Aorta (tissue), 5 donors: ENCODE measurements around the gene DHX32. TPM values are rescaled to one million over a fixed set of nuclear protein-coding genes. Genes with fewer than 3 reads are reported as not detected.
"Not testable (repeated sequence)": the region's sequence is repeated elsewhere in the genome, so short reads cannot be mapped to it uniquely, and the experiment has no call there.

Source experiments
- ATAC-seq: fragments of 200-7000 bp; cut with Tn5 transposase; one replicate; pipeline ENCODE4 v1.9.1; 2022; ENCODE audit warnings: moderate library complexity; ENCODE audit not compliant: low FRiP score
- DNase-seq, 2 donors: peaks; one replicate each; pipeline ENCODE4 v3.0.0-alpha.2; 2020
- H3K27ac ChIP-seq, 2 donors: one replicate each; pipeline ENCODE4 v1.5.1; 2013; ENCODE audit warnings: low read length in 2 of 2, mild to moderate bottlenecking in 2 of 2, moderate library complexity in 2 of 2, control low read depth in 1 of 2, inconsistent platforms in 1 of 2, low read depth in 1 of 2
- H3K27me3 ChIP-seq, 2 donors: one replicate each; pipeline ENCODE4 v1.6.1; 2013; ENCODE audit warnings: control low read depth in 1 of 2, low read length in 1 of 2, mild to moderate bottlenecking in 1 of 2, moderate library complexity in 1 of 2; ENCODE audit not compliant: insufficient read depth in 2 of 2, control insufficient read depth in 1 of 2
- H3K36me3 ChIP-seq, 2 donors: one replicate each; pipeline ENCODE4 v1.6.1; 2013; ENCODE audit warnings: control low read depth in 1 of 2, low read length in 1 of 2, mild to moderate bottlenecking in 1 of 2; ENCODE audit not compliant: insufficient read depth in 2 of 2, control insufficient read depth in 1 of 2
- H3K4me1 ChIP-seq, 2 donors: one replicate each; pipeline ENCODE4 v1.6.1; 2013; ENCODE audit warnings: low read length in 2 of 2, control low read depth in 1 of 2, mild to moderate bottlenecking in 1 of 2, moderate library complexity in 1 of 2; ENCODE audit not compliant: insufficient read depth in 2 of 2, control insufficient read depth in 1 of 2
- H3K4me3 ChIP-seq, 2 donors: one replicate each; pipeline ENCODE4 v1.5.1; 2013; ENCODE audit warnings: low read length in 2 of 2, control low read depth in 1 of 2, mild to moderate bottlenecking in 1 of 2
- H3K9me3 ChIP-seq: one replicate; pipeline ENCODE4 v1.6.1; 2013; ENCODE audit warnings: mild to moderate bottlenecking, low read length; ENCODE audit not compliant: control insufficient read depth
- WGBS, 2 donors: extraction: QIAGEN DNeasy Blood & Tissue Kit; methylation state at CpG; one replicate each; pipeline ENCODE4 v1.1.7; 2013; 5-methylcytosine and 5-hydroxymethylcytosine counted together
- intact Hi-C, 2 donors: fragments of 100-400 bp; cut with DNase I; formaldehyde crosslinking; loops; one replicate each; pipeline versions ENCODE4 v1.14.2 to v1.15.0; 2022
- long read RNA-seq, 2 donors: library from polyadenylated mRNA; unstranded; transcript quantifications; one replicate each; pipeline ENCODE4 v2.0.0, GENCODE V29; 2020 to 2021
- polyA plus RNA-seq, 2 donors: library from polyadenylated mRNA; stranded (reverse); fragments of 200-250 nt; gene quantifications; one replicate each; pipeline ENCODE4 v1.2.3, GENCODE V29; 2013
- total RNA-seq, 2 donors: library from RNA; stranded (reverse); fragmentation: NEBNext Ultra II Directional; extraction: Animal tissue kit (Norgen Biotek cat#: 25700); gene quantifications; one replicate each; pipeline ENCODE4 v1.2.1, GENCODE V29; 2021
- donor health status: healthy with polysubstance abuse.
- donor health status: Bipolar disorder and iron deficiency.
- donor health status: DM: no; HTN: no; CAD: no.
- donor health status: DM: no; HTN: no; CAD: no.
- donor health status: DM: yes; HTN: yes; CAD: no.

The DHX32 gene, protein sequence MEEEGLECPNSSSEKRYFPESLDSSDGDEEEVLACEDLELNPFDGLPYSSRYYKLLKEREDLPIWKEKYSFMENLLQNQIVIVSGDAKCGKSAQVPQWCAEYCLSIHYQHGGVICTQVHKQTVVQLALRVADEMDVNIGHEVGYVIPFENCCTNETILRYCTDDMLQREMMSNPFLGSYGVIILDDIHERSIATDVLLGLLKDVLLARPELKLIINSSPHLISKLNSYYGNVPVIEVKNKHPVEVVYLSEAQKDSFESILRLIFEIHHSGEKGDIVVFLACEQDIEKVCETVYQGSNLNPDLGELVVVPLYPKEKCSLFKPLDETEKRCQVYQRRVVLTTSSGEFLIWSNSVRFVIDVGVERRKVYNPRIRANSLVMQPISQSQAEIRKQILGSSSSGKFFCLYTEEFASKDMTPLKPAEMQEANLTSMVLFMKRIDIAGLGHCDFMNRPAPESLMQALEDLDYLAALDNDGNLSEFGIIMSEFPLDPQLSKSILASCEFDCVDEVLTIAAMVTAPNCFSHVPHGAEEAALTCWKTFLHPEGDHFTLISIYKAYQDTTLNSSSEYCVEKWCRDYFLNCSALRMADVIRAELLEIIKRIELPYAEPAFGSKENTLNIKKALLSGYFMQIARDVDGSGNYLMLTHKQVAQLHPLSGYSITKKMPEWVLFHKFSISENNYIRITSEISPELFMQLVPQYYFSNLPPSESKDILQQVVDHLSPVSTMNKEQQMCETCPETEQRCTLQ
- total RNA-seq (10 to 100 TPM; 21.2 to 22.6 TPM), polyA plus RNA-seq (10 to 100 TPM in 1 of 2 donors, 1 to 10 TPM in 1; 9.5 to 10.7 TPM)
- long read RNA-seq, donor 1, partial matches to known transcripts = 1 of 10 reads
- long read RNA-seq, donor 1, other reads (novel, unspliced or antisense) = 9 of 10 reads
- long read RNA-seq, donor 2, partial matches to known transcripts = 6 of 29 reads
- long read RNA-seq, donor 2, other reads (novel, unspliced or antisense) = 23 of 29 reads

DNA sequence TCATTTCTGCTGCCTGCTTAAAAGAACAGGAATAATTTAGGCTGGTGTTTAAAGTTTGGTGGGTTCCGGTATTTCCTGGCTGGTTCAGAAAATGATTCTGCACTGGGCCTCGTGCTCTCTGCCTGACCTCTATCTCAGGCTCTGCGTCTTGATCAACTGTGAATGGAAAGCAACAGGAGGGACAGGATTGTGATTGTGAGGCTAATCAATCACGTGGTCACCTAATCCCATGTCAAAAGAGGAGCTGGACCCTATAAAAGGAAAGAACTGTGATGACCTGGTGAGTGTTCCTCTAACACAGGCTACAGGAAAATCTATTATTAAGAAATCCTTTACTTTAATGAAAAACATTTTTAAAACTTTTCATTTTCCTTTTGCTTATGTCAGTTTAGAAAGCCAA, at the start of gene DHX32:
DHX32 (minus strand) TSS at position 101 of the 400 bp plus-strand sequence. CDS start 468 bp downstream, outside the sequence.
- H3K9me3 ChIP-seq = peaks cover 1% of the 10 kb centered on the region
- DNase-seq (no peak), ATAC-seq (no peak)
- no peaks in the 10 kb centered on the region for H3K4me1 ChIP-seq
- no peak within 1 kb of the TSS for H3K27ac ChIP-seq
- WGBS, 2 donors = 71 to 82% methylated on average over 4 of the region's 4 CpGs
- peaks cover 0 to 2% of the 10 kb centered on the region in 2 donors for H3K36me3 ChIP-seq
- intact Hi-C loops = no loop called here
- H3K27me3 ChIP-seq = no peaks in the 10 kb centered on the region
- H3K4me3 ChIP-seq = no peak within 1 kb of the TSS

DNA sequence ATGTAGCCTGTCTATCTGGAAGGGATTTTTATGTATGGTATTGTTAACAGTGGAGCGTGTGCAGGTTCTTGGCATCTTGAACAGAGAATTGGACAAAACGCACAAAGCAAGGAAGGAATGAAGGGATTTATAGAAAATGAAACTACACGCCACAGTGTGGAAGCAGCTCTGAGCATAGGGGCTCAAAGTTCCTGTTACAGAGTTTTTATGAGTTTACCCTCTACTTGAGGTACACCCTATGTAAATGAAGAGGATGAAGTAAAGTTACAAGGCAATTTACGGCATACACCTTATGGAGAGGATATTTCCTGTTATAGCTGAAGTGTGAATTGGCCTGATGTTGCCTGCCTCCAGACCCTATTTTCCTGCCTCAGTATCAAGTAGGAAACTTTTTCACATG, 48.5 kb upstream of the DHX32 start:
- 87 to 89% methylated on average over 4 of the region's 4 CpGs for WGBS, 2 donors
- Histone ChIP-seq H3K36me3 (no peaks in the 10 kb centered on the region), H3K4me1 (no peaks in the 10 kb centered on the region), H3K9me3 (no peaks in the 10 kb centered on the region), H3K27me3 (no peaks in the 10 kb centered on the region), H3K27ac (no peak overlapping the region), H3K4me3 (no peak overlapping the region)
- intact Hi-C loops = loop anchor here in 1 of 2 donors (5.0 kb wide), 1 partner anchor 573 kb away; no protein-coding TSS in a partner anchor
- ATAC-seq = no peak
- DNase-seq = no peak

DNA sequence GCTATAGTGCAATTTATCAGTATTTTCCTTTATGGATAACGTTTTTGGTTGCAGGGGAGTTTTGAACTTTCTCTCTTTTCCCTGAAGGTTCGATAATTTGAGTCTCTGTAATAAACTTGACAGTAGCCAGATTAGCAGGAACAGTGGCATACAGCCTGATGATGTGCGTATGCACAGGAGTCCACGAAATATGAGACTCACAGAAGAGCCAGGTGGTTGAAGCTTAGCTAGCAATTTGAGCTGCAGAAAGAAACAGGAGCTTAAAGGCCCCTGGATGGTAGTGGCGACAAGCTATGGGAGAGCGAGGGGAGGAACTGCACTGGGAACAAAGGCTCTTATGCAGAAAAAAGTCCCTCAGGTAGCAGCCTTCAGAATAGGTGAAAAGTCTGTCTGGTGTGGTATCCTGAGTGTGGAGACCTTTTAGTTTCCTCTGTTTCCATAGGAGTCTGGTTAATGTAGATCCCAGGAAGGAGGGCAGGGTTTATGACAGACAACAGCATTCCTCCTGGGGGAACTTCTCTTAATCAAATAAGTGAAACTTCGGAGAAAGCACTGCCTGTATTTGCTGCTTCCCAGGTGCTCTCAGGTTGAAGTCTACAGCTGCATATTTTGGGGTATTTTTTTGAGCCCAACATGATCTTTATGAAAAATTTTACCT, 48.0 kb upstream of the DHX32 start:
- intact Hi-C loops = no loop called here
- no peak overlapping the region for H3K4me3 ChIP-seq
- no peaks in the 10 kb centered on the region for H3K9me3 ChIP-seq
- no peaks in the 10 kb centered on the region for H3K4me1 ChIP-seq
- DNase-seq = no peak
- 83 to 85% methylated on average over 7 of the region's 7 CpGs for WGBS, 2 donors
- H3K36me3 ChIP-seq = no peaks in the 10 kb centered on the region
- no peaks in the 10 kb centered on the region for H3K27me3 ChIP-seq
- H3K27ac ChIP-seq = no peak overlapping the region
- ATAC-seq = no peak

DNA sequence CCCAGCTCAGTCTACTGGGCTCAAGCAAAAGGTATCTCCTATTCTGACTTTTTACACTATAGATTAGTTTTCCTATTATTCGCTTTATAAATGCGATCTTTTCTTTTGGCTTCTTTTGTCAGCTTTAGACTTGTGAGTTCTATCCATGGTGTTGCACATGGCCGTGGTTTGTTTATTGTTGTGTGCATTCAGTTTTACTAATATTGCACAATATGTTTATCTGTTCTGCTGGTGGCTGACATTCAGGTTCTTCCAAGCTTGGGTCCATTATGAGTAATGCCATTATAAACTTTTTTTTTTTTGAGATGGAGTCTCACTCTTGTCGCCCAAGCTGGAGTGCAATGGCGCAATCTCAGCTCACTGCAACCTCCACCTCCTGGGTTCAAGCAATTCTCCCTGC, 46.2 kb upstream of the DHX32 start:
- WGBS, 2 donors = 79 to 86% methylated on average over 5 of the region's 5 CpGs

DNA sequence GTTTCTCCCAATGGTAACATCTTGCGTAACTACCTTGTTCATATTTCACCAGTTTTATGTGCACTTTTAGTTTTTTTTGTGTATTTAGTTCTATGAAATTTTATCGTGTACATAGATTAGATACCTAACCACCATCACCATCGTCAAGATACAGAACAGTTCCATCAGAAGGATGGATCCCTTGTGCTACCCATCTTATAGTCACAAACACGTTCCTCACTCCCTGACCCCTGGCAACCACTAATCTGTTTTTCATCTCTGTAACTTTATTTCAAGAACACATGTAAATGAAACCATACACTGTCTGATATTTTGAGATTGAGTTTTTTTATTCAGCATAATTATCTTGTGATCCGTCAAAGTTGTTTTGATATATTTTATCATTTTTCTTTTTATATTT, 45.2 kb upstream of the DHX32 start:
- H3K27ac ChIP-seq = no peak overlapping the region
- no peak for DNase-seq
- H3K27me3 ChIP-seq = no peaks in the 10 kb centered on the region
- intact Hi-C loops = no loop called here
- no peaks in the 10 kb centered on the region for H3K4me1 ChIP-seq
- ATAC-seq = peak; percentile 78
- no peak overlapping the region for H3K4me3 ChIP-seq
- WGBS, 2 donors = 54 to 62% methylated on average over 5 of the region's 5 CpGs
- H3K9me3 ChIP-seq = no peaks in the 10 kb centered on the region
- no peaks in the 10 kb centered on the region for H3K36me3 ChIP-seq

More for the DNA sequence above, 46.2 kb upstream of the DHX32 start:
- H3K4me1 ChIP-seq, H3K36me3 ChIP-seq, H3K4me3 ChIP-seq, H3K27ac ChIP-seq, DNase-seq, intact Hi-C loops, H3K27me3 ChIP-seq, H3K9me3 ChIP-seq, ATAC-seq: not testable (repeated sequence)

DNA sequence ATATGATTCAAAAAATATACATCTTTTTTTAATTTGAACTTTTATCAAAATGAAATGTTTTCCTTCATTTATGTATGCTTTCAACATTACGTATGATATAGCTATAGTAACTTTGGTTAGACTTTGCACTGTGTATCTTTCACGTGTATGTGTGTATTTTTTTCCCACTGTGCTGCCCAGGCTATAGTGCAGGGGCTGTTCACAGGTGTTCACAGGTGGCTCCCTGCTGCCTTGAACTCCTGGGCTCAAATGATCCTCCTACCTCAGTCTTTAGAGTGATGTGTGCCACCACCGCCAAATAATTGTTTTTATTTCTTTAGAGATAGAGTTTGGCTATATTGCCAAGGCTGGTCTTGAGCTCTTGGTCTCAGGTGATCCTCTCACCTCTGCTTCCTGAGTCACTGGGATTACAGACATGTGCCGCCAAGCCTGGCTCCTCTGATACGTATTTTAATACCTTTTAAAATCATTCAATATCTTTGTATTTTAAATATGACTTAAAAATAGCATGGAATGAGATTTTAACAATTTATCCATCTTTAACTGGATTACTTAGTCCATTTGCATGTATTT, 44.3 kb upstream of the DHX32 start:
- no peaks in the 10 kb centered on the region for H3K36me3 ChIP-seq
- H3K4me1 ChIP-seq = no peaks in the 10 kb centered on the region
- WGBS, 2 donors = 69 to 74% methylated on average over 5 of the region's 5 CpGs
- no peaks in the 10 kb centered on the region for H3K27me3 ChIP-seq
- ATAC-seq (peak; percentile 22), DNase-seq (no peak)
- no peak overlapping the region for H3K4me3 ChIP-seq
- H3K9me3 ChIP-seq = no peaks in the 10 kb centered on the region
- H3K27ac ChIP-seq = no peak overlapping the region
- intact Hi-C loops = no loop called here

DNA sequence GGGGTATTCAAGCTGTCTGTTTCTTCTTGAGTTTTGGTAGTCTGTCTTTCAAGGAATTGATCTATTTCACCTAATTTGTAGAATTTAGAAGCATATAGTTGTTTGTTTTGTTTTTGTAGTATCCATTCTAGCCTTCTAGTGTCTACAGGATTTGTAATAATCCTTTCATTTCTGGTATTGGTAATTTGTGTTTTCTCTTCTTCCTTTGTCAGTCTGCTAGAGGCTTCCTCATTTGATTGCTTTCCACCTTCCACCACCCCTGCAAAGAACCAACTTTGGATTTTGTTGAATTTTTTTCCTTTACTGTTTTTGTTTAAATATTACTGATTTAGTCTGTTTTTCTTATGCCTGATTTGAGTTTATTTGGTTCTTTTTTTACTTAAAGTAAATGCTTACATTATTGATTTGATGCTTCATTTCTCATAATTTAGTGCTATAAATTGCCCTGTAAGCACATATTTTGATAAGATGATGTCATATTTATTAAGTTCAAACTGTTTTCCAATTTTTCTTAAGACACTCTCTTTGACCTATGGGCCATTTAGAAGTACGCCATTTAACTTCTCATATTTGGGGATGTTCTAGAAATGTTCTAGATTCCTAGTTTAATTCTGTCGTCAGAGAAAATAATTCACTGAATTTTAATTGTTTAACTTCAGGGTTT, 40.7 kb upstream of the DHX32 start:
- DNase-seq, intact Hi-C loops, H3K27me3 ChIP-seq, H3K9me3 ChIP-seq, H3K4me3 ChIP-seq, ATAC-seq, H3K4me1 ChIP-seq, H3K36me3 ChIP-seq, H3K27ac ChIP-seq: not testable (repeated sequence)
- 92% methylated on average over 2 of the region's 2 CpGs for WGBS, 2 donors
